WTC11 (cell line): Measurements from ENCODE around the gene SNX24.

ENCODE experiments used
- CREB1 ChIP-seq: sonication (generic); formaldehyde crosslinking; IDR thresholded peaks from 2 replicates; pipeline ENCODE4 v1.8.0; 2023; ENCODE audit warnings: mild to moderate bottlenecking, missing genetic modification reagents
- ETV6 ChIP-seq: sonication (generic); formaldehyde crosslinking; IDR thresholded peaks from 2 replicates; pipeline ENCODE4 v1.8.1; 2022; ENCODE audit warnings: mild to moderate bottlenecking, missing genetic modification reagents
- SMAD4 ChIP-seq: sonication (generic); formaldehyde crosslinking; IDR thresholded peaks from 2 replicates; pipeline ENCODE4 v1.8.0; 2022; ENCODE audit warnings: mild to moderate bottlenecking, missing genetic modification reagents
- SOX15 ChIP-seq: fragments of 250-450 bp; sonication (Bioruptor Pico); IDR thresholded peaks from 2 replicates; pipeline ENCODE4 v1.9.0; 2021; ENCODE audit warnings: mild to moderate bottlenecking
- SP1 ChIP-seq: sonication (generic); formaldehyde crosslinking; conservative IDR thresholded peaks from 2 replicates; pipeline ENCODE4 v1.8.1; 2022; ENCODE audit warnings: missing genetic modification reagents
- TF ChIP-seq, protein P1 (sequence below): fragments of 200-600 bp; IDR thresholded peaks from 2 replicates; pipeline ENCODE4 v1.8.0; 2022; ENCODE audit warnings: antibody characterized with exemption
- TF ChIP-seq, protein P2 (sequence below): sonication (generic); formaldehyde crosslinking; IDR thresholded peaks from 2 replicates; pipeline ENCODE4 v1.8.1; 2023; ENCODE audit warnings: mild to moderate bottlenecking, missing genetic modification reagents, moderate library complexity
- TF ChIP-seq, protein P3 (sequence below): sonication (generic); formaldehyde crosslinking; IDR thresholded peaks from 2 replicates; pipeline ENCODE4 v1.8.0; 2022; ENCODE audit warnings: mild to moderate bottlenecking, missing genetic modification reagents

DNA sequence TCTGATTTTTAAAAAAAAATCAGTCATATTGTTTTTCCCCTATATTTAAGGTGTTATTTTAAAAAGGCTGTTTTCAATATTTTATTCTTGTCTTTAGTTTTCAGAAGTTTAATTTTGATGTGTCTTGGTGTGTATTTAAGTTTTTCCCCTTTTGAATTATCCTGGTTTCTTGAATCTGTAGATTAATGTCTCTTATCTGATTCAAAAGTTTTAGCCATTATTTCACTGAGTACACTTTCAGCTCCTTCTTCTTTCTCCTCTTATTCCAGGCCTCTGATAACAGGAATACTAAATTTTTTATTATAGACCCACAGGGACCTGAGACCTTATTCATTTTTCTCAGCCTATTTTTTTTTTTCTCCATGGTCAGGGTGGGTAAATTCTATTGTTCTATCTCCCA is 109.3 kb downstream of the SNX24 start:
- TF ChIP-seq, protein P1, sequence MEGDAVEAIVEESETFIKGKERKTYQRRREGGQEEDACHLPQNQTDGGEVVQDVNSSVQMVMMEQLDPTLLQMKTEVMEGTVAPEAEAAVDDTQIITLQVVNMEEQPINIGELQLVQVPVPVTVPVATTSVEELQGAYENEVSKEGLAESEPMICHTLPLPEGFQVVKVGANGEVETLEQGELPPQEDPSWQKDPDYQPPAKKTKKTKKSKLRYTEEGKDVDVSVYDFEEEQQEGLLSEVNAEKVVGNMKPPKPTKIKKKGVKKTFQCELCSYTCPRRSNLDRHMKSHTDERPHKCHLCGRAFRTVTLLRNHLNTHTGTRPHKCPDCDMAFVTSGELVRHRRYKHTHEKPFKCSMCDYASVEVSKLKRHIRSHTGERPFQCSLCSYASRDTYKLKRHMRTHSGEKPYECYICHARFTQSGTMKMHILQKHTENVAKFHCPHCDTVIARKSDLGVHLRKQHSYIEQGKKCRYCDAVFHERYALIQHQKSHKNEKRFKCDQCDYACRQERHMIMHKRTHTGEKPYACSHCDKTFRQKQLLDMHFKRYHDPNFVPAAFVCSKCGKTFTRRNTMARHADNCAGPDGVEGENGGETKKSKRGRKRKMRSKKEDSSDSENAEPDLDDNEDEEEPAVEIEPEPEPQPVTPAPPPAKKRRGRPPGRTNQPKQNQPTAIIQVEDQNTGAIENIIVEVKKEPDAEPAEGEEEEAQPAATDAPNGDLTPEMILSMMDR, result no peak
- TF ChIP-seq SMAD4 (CRISPR knock-in tag), result no peak
- no peak for TF ChIP-seq SOX15 (CRISPR knock-in tag)
- TF ChIP-seq, protein P2, sequence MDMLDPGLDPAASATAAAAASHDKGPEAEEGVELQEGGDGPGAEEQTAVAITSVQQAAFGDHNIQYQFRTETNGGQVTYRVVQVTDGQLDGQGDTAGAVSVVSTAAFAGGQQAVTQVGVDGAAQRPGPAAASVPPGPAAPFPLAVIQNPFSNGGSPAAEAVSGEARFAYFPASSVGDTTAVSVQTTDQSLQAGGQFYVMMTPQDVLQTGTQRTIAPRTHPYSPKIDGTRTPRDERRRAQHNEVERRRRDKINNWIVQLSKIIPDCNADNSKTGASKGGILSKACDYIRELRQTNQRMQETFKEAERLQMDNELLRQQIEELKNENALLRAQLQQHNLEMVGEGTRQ (CRISPR knock-in tag), result no peak
- TF ChIP-seq SP1 (CRISPR knock-in tag), result no peak
- TF ChIP-seq ETV6 (CRISPR knock-in tag), result no peak
- TF ChIP-seq, protein P3, sequence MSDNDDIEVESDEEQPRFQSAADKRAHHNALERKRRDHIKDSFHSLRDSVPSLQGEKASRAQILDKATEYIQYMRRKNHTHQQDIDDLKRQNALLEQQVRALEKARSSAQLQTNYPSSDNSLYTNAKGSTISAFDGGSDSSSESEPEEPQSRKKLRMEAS, result no peak
- TF ChIP-seq CREB1 (CRISPR knock-in tag), result no peak
